Endodermal cell (in vitro differentiated cells): ENCODE results near the gene TNFRSF21. TPM values are rescaled to one million over a fixed set of nuclear protein-coding genes. Genes with fewer than 3 reads are reported as not detected.
A peak's percentile ranks its signal among the peaks of the same experiment; 100 is the strongest.

Source experiments
- DNase-seq: peaks from one replicate; pipeline ENCODE4 v3.0.0-alpha.2; 2017
- H3K27ac ChIP-seq: 2 replicates; pipeline ENCODE4 v1.5.1; 2013; ENCODE audit warnings: mild to moderate bottlenecking, low read depth, low read length, moderate library complexity
- H3K27me3 ChIP-seq: 2 replicates; pipeline ENCODE4 v1.6.1; 2013; ENCODE audit warnings: mild to moderate bottlenecking, low read length, moderate library complexity; ENCODE audit not compliant: insufficient read depth, control insufficient read depth, poor library complexity, severe bottlenecking
- H3K36me3 ChIP-seq: 2 replicates; pipeline ENCODE4 v1.7.0; 2013; ENCODE audit warnings: mild to moderate bottlenecking, low read length, moderate library complexity; ENCODE audit not compliant: control insufficient read depth, insufficient read depth
- H3K4me1 ChIP-seq: one replicate; pipeline ENCODE4 v1.7.0; 2013; ENCODE audit warnings: low read length; ENCODE audit not compliant: control insufficient read depth, insufficient read depth
- H3K4me3 ChIP-seq: 2 replicates; pipeline ENCODE4 v1.5.1; 2013; ENCODE audit warnings: mild to moderate bottlenecking, low read length, moderate library complexity
- H3K9ac ChIP-seq: 2 replicates; pipeline ENCODE4 v1.6.1; 2013; ENCODE audit warnings: mild to moderate bottlenecking, low read length, moderate library complexity; ENCODE audit not compliant: poor library complexity, severe bottlenecking; ENCODE audit errors: extremely low read depth
- H3K9me3 ChIP-seq: 2 replicates; pipeline ENCODE4 v1.6.1; 2013; ENCODE audit warnings: mild to moderate bottlenecking, low read length, moderate library complexity; ENCODE audit not compliant: control insufficient read depth
- H3K27ac Mint-ChIP-seq: 2 replicates; pipeline ENCODE4 v1.8.0; 2020; ENCODE audit warnings: mixed read lengths
- H3K27me3 Mint-ChIP-seq: 2 replicates; pipeline ENCODE4 v1.8.0; 2021; ENCODE audit warnings: mild to moderate bottlenecking, mixed read lengths; ENCODE audit not compliant: insufficient read depth
- H3K36me3 Mint-ChIP-seq: 2 replicates; pipeline ENCODE4 v1.8.0; 2020; ENCODE audit warnings: low read depth, mixed read lengths
- H3K4me1 Mint-ChIP-seq: 2 replicates; pipeline ENCODE4 v1.8.0; 2020; ENCODE audit warnings: mixed read lengths
- H3K4me3 Mint-ChIP-seq: 2 replicates; pipeline ENCODE4 v1.8.0; 2020; ENCODE audit warnings: mild to moderate bottlenecking, moderate library complexity, mixed read lengths
- H3K9me3 Mint-ChIP-seq: 2 replicates; pipeline ENCODE4 v1.8.0; 2020; ENCODE audit warnings: mild to moderate bottlenecking, mixed read lengths
- WGBS, 2 experiments: methylation state at CpG; one replicate each; pipeline versions ENCODE4 v1.1.5 to v1.1.7; 2013; ENCODE audit warnings: missing lambda C conversion rate in 2 of 2, mixed read lengths in 1 of 2; ENCODE audit not compliant: insufficient coverage in 1 of 2, insufficient read length in 1 of 2; 5-methylcytosine and 5-hydroxymethylcytosine counted together
- total RNA-seq, 2 donors: library from RNA; stranded (reverse); fragmentation: NEBNext Ultra II Directional in 1 of 2; extraction: Animal tissue kit (Norgen Biotek cat#: 25700) in 1 of 2; gene quantifications; 2 replicates in 1 of 2; 3 replicates in 1 of 2; pipeline ENCODE4 v1.2.1, GENCODE V29; 2021
- TF ChIP-seq, protein P1 (sequence below): fragments of 200-600 bp; sonication (generic); conservative IDR thresholded peaks from 2 replicates; pipeline ENCODE4 v1.5.0; 2021; ENCODE audit warnings: antibody characterized with exemption, mild to moderate bottlenecking

The TNFRSF21 gene
- total RNA-seq, 2 donors from 2014 or later = 63.3 to 93.2 TPM

DNA sequence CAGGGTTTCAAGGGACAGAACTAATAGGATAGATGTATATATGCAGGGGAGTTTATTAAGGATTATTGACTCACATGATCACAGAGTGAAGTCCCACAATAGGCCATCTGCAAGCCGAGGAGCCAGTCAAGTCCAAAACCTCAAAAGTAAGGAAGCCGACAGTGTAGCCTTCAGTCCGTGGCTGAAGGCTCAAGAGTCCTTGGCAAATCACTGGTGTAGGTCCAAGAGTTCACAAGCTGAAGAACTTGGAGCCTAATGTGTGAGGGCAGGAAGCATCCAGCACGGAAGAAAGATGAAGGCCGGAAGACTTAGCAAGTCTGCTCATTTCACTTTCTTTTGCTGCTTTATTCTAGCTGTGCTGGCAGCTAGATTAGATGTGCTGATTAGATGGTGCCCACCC lies 128.0 kb downstream of the TNFRSF21 start:
- TF ChIP-seq, protein P1, sequence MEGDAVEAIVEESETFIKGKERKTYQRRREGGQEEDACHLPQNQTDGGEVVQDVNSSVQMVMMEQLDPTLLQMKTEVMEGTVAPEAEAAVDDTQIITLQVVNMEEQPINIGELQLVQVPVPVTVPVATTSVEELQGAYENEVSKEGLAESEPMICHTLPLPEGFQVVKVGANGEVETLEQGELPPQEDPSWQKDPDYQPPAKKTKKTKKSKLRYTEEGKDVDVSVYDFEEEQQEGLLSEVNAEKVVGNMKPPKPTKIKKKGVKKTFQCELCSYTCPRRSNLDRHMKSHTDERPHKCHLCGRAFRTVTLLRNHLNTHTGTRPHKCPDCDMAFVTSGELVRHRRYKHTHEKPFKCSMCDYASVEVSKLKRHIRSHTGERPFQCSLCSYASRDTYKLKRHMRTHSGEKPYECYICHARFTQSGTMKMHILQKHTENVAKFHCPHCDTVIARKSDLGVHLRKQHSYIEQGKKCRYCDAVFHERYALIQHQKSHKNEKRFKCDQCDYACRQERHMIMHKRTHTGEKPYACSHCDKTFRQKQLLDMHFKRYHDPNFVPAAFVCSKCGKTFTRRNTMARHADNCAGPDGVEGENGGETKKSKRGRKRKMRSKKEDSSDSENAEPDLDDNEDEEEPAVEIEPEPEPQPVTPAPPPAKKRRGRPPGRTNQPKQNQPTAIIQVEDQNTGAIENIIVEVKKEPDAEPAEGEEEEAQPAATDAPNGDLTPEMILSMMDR = no peak
- Mint-ChIP-seq H3K4me1 (peaks cover 33% of the 10 kb centered on the region), H3K27me3 (no peaks in the 10 kb centered on the region)

More for the DNA sequence above, 128.0 kb downstream of the TNFRSF21 start:
- Histone ChIP-seq H3K4me1 (peaks cover 30% of the 10 kb centered on the region), H3K9me3 (no peaks in the 10 kb centered on the region), H3K27me3 (no peaks in the 10 kb centered on the region), H3K36me3 (no peaks in the 10 kb centered on the region), H3K27ac (no peak overlapping the region), H3K9ac (no peak overlapping the region), H3K4me3 (peak overlapping the region; percentile 64)
- no peaks in the 10 kb centered on the region for H3K36me3 Mint-ChIP-seq
- 86 to 94% methylated on average over 5 of the region's 5 CpGs for WGBS, 2 experiments
- no peak overlapping the region for H3K27ac Mint-ChIP-seq
- no peaks in the 10 kb centered on the region for H3K9me3 Mint-ChIP-seq
- H3K4me3 Mint-ChIP-seq = no peak overlapping the region
- peak; percentile 52 for DNase-seq

Other genes starting within 250 kb of the TNFRSF21 start
- 10 to 100 TPM; 58.1 to 62.4 TPM for gene CD2AP, start 167.9 kb upstream of the TNFRSF21 start, total RNA-seq